Stimulated activated CD8-positive, alpha-beta memory T cell treated with anti-CD3 and anti-CD28 coated beads, Interleukin-12 subunit alpha, Interleukin-12 subunit beta, amount 100 ng/mL, for 1 hour (primary cell): ENCODE measurements around the gene UROD.

ENCODE experiments used
- DNase-seq: peaks from one replicate; pipeline ENCODE4 v3.0.0-alpha.2; 2020; ENCODE audit warnings: low read depth

UROD gene

GRCh38 chr1:45008516-45008915 lies 3.5 kb upstream of the UROD start:
- DNase-seq = no peak

- DNase-seq = no peak
Measured at GRCh38 chr1:45009296-45009865, 2.7 kb upstream of the UROD start.

- no peak for DNase-seq
Measured at GRCh38 chr1:45009956-45010854, 1.8 kb upstream of the UROD start.

GRCh38 chr1:45010855-45011811 lies 921 bp upstream of the UROD start, which contains the start of gene HECTD3:
Gene HECTD3, minus strand, starts transcription at chr1:45011324. Its CDS starts 67 bp downstream, at chr1:45011257.
- peak; percentile 48 for DNase-seq

GRCh38 chr1:45012639-45013278 lies 705 bp downstream of the UROD start:
- DNase-seq = no peak

GRCh38 chr1:45013551-45014209 lies 1.6 kb downstream of the UROD start:
- DNase-seq = no peak

- peak; percentile 67 for DNase-seq
Measured at GRCh38 chr1:45014321-45015028, 2.4 kb downstream of the UROD start.

- DNase-seq = no peak
Measured at GRCh38 chr1:45015683-45016082, 3.6 kb downstream of the UROD start.

GRCh38 chr1:45016090-45016697 lies 4.1 kb downstream of the UROD start:
- DNase-seq = no peak

- DNase-seq = no peak
Measured at GRCh38 chr1:45016767-45017166, 4.7 kb downstream of the UROD start.

- DNase-seq = no peak
Measured at GRCh38 chr1:45018599-45019230, 6.7 kb downstream of the UROD start.

- DNase-seq = no peak
Measured at GRCh38 chr1:45023663-45024062, 11.6 kb downstream of the UROD start.

GRCh38 chr1:45026446-45026845 lies 14.4 kb downstream of the UROD start:
- DNase-seq = no peak

GRCh38 chr1:45032837-45033236 lies 20.8 kb downstream of the UROD start:
- no peak for DNase-seq

- DNase-seq = no peak
Measured at GRCh38 chr1:45033356-45033755, 21.3 kb downstream of the UROD start.

- no peak for DNase-seq
Measured at GRCh38 chr1:45035631-45036301, 23.7 kb downstream of the UROD start.

- no peak for DNase-seq
Measured at GRCh38 chr1:45037456-45037855, 25.4 kb downstream of the UROD start.

GRCh38 chr1:45038240-45038639 lies 26.2 kb downstream of the UROD start:
- DNase-seq = no peak
